GM12892 (cell line): ENCODE results near the gene SORBS1.

Experiments used
- DNase-seq: peaks from one replicate; pipeline ENCODE4 v3.0.0; 2011; ENCODE audit not compliant: insufficient read length
- FAIRE-seq: peaks from 2 replicates; lab custom pipeline; 2011; peaks lifted over from hg19 to GRCh38; lab: Jason Lieb, UNC
- POLR2A ChIP-seq: IDR thresholded peaks from 2 replicates; pipeline ENCODE4 v1.6.1; 2011; ENCODE audit warnings: low read depth, low read length, control low read depth
- POLR2AphosphoS5 ChIP-seq: IDR thresholded peaks from 2 replicates; pipeline ENCODE4 v1.6.1; 2011; ENCODE audit warnings: low read depth, low read length, control low read depth
- TAF1 ChIP-seq: IDR thresholded peaks from 2 replicates; pipeline ENCODE4 v1.6.1; 2011; ENCODE audit warnings: low read depth, mild to moderate bottlenecking, control low read depth, low read length, borderline replicate concordance

SORBS1 gene

GRCh38 chr10:95330966-95331453, 230.2 kb downstream of the SORBS1 start:
- no peak for FAIRE-seq
- TF ChIP-seq TAF1 (no peak), POLR2AphosphoS5 (no peak), POLR2A (no peak)
- no peak for DNase-seq

GRCh38 chr10:95329296-95329695, 231.9 kb downstream of the SORBS1 start:
- FAIRE-seq (no peak), DNase-seq (no peak)
- TF ChIP-seq POLR2A, result no peak
- TF ChIP-seq POLR2AphosphoS5, result no peak
- TF ChIP-seq TAF1, result no peak

- FAIRE-seq (no peak), DNase-seq (no peak)
- no peak for TF ChIP-seq POLR2A
Observed at GRCh38 chr10:95328013-95328412, 233.2 kb downstream of the SORBS1 start.

DNA sequence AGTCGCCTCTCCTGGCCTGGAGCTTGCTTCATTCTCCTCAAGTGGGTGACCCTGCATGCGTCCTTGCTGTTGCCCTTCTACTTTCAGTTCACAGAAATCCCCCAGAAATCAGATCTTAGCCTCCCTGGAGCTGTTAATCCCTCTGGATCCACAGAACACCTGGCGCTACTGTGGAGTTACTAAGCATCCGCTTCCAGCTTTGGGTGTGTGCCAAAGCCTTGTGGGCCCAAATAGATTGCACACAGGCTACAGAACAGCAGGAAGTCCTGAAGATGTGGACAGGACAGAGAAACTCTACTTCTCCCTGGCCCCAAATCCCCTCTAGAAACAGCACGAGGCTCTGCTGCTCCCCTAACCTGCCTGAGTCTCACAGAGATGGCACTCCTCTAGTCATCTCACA, 233.8 kb downstream of the SORBS1 start:
- TF ChIP-seq POLR2AphosphoS5 (no peak), POLR2A (no peak), TAF1 (no peak)
- no peak for FAIRE-seq
- DNase-seq, result no peak

DNA sequence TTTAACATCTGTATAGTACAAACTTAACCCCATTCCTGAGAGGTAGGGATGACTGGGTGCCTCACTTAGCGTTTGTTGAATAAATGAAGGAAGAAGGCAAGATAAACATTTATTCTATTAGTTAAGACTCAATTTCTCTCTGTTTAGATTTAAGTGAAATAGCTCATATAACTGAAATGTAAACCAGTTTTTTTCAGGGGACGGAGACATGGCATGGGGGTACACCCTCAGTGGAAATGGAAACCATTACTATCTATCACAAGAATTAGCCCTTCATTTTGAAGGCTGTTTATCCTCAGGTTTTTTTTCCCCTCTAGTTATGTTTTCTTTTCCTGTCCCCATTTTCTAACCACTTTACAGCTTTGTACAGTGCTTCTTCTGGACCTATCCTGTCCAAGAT, 234.8 kb downstream of the SORBS1 start:
- no peak for TF ChIP-seq TAF1
- no peak for TF ChIP-seq POLR2A
- TF ChIP-seq POLR2AphosphoS5, result no peak
- FAIRE-seq (no peak), DNase-seq (no peak)

DNA sequence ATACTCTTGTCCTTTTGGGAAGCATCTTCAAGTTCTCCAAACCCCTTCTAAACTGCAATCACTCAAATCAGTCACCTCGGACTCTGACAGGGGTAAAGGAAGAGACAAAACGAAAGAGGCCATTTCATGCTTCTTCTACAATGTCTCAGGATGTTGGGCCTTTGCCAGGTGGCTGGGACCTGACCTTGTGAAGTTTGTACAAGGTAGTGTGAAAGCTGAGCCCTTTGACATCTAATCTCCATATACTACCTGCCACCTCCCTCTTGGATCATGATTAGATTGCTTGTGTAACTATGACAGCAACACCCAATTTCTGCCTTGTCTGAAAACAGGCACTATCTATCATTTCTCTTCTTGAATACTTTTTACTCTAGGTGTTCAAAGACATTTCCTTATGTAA, 235.3 kb downstream of the SORBS1 start:
- no peak for DNase-seq
- no peak for FAIRE-seq
- TF ChIP-seq TAF1, result no peak
- no peak for TF ChIP-seq POLR2AphosphoS5
- TF ChIP-seq POLR2A, result no peak

- FAIRE-seq (peak; percentile 9), DNase-seq (no peak)
- TF ChIP-seq POLR2A (no peak), POLR2AphosphoS5 (no peak), TAF1 (no peak)
Observed at GRCh38 chr10:95324436-95325268, 236.5 kb downstream of the SORBS1 start.

- TF ChIP-seq POLR2A (no peak), POLR2AphosphoS5 (no peak), TAF1 (no peak)
- DNase-seq (no peak), FAIRE-seq (peak; percentile 38)
Observed at GRCh38 chr10:95321554-95322301, 239.4 kb downstream of the SORBS1 start.

DNA sequence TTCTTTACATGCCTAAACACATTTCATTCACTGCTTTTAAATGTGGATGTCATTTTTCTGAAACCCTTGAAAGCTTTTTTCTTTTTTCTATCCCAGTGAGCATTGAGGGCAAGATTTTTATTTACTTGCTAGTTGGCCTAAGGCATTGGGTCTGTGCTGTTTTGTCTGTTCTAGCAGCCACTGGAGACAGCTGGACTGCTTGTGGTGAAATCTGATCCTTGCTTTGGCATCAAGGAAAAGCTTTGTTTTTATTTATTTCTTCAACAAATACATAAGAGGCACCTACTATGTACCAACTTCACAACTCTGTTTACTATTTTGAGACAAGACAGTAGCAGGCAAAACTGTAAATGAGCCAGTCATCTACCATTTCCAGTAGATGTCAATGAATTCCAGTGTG, 241.9 kb downstream of the SORBS1 start:
- TF ChIP-seq TAF1 (no peak), POLR2A (no peak), POLR2AphosphoS5 (no peak)
- DNase-seq, result no peak
- FAIRE-seq, result no peak

DNA sequence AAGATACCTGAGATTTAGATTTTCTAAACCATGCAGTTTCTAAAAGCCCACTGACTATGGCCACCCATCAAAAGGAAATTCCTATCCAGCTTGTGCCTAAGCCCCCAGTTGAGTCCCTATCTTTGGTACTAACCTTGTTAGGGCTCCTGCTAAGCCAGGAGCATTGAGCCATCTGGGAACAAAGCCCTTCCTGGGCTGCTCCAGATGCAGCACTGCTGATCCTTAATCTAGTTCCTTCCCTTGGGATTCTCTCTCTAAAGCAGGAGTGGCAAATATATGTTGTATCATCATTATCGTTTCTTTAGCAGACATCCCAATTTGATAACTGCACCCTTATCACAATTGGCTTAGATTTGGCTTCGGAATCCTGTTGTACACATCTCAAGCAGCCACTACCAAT, 245.7 kb downstream of the SORBS1 start:
- DNase-seq (no peak), FAIRE-seq (no peak)
- TF ChIP-seq TAF1 (no peak), POLR2AphosphoS5 (no peak)

DNA sequence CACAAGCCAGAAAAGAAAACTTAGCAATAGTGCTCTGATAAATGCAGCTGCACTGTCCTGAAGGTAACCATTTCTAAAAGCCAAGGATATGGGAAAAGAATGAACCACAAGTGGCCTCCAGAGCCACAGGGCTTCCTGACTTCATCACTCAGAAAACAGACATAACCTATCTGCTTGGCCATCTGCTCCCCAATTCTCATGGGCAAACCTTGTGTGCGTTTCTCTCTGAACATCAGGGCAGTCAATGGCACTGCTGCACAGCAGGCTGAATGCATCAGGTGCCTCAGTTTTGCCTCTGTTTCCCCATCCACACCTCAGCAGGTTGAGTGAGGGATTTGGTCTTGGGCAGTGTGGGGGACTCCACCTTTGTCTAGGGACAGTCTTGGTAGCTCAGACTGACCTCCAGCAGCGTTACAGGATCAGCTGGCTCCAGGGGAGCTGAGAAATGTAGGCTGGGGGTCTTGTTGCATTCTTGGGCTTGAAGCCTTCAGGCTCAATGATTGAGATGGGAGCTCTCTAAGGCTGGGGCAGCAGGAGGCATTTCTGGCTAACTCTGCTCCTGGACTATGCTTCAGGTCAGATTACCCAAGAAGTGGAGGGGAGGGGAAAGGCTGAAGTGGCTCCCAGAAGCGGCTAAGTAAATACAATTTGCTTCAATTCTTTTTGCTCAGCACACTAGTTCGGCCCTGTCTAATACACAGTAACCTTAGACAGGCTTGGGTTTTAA, 246.8 kb downstream of the SORBS1 start:
- TF ChIP-seq POLR2A, result no peak
- no peak for TF ChIP-seq POLR2AphosphoS5
- TF ChIP-seq TAF1, result no peak
- DNase-seq, result no peak
- no peak for FAIRE-seq
